HL-60 (cell line): ENCODE results near the gene TSHZ3.

Experiments used
- DNase-seq, 2 experiments: peaks; one replicate each; pipeline ENCODE4 v3.0.0-alpha.2; 2010 to 2020; ENCODE audit warnings: low read depth in 1 of 2, low spot score in 1 of 2
- H3K27ac ChIP-seq: fragments of 250-450 bp; sonication (Bioruptor Pico); replicated peaks from 2 replicates; pipeline ENCODE4 v1.5.1; 2020; ENCODE audit warnings: mild to moderate bottlenecking, moderate library complexity
- H3K27me3 ChIP-seq: fragments of 250-450 bp; sonication (Bioruptor Pico); 2 replicates; pipeline ENCODE4 v1.5.1; 2021; ENCODE audit warnings: mild to moderate bottlenecking, moderate library complexity; ENCODE audit not compliant: insufficient read depth, poor library complexity, severe bottlenecking
- H3K4me3 ChIP-seq: replicated peaks from 2 replicates; pipeline ENCODE4 v1.5.1; 2011; ENCODE audit warnings: mild to moderate bottlenecking, control low read depth, low read length; ENCODE audit not compliant: insufficient read depth
- GABPA ChIP-seq: IDR thresholded peaks from 2 replicates; pipeline ENCODE4 v1.6.1; 2012; ENCODE audit warnings: low read depth
- POLR2AphosphoS5 ChIP-seq: IDR thresholded peaks from 2 replicates; pipeline ENCODE4 v1.6.1; 2012; ENCODE audit warnings: low read depth
- SPI1 ChIP-seq: IDR thresholded peaks from 2 replicates; pipeline ENCODE4 v1.6.1; 2012; ENCODE audit warnings: low read depth, mild to moderate bottlenecking, borderline replicate concordance
- TF ChIP-seq, protein P1 (sequence below): IDR thresholded peaks from one replicate; pipeline ENCODE4 v1.5.1; 2011; ENCODE audit warnings: low read length, control low read depth, inconsistent platforms; ENCODE audit not compliant: insufficient read depth
- TF ChIP-seq, protein P2 (sequence below): IDR thresholded peaks from 2 replicates; pipeline ENCODE4 v1.6.1; 2012; ENCODE audit warnings: low read depth; ENCODE audit not compliant: insufficient replicate concordance

The TSHZ3 gene

DNA sequence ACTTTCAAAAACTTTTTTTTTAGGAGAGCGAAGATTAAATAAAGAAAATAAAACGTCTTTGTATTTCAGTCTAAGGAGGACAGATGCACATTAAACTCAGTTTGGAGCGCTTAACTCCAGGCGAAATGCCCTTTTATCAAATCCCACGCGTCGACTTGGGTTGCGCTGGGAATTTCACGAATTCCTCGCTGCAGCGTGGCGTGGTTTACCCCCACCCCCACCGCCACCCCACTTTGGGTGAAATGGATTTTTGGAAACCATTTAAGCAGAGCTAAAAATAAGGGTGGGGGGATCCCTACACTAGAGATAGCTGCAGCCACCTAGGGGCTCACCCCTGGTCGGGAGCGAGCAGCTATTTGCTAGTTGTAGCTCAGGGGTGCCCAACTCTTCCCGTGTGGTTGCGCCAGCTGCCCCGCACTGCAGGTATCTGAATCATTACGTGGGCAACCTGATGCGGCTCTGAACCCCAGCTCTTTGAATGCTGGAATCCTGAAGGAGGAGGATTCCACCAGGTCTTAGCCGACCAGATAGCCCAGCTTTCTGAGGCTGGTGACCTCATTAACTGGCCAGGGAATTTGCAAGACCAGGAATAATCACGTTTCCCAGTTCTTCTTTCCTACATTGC lies 6.5 kb upstream of the TSHZ3 start:
- H3K27me3 ChIP-seq = peaks cover 53% of the 10 kb centered on the region
- TF ChIP-seq POLR2AphosphoS5 = no peak
- no peak overlapping the region for H3K4me3 ChIP-seq

DNA sequence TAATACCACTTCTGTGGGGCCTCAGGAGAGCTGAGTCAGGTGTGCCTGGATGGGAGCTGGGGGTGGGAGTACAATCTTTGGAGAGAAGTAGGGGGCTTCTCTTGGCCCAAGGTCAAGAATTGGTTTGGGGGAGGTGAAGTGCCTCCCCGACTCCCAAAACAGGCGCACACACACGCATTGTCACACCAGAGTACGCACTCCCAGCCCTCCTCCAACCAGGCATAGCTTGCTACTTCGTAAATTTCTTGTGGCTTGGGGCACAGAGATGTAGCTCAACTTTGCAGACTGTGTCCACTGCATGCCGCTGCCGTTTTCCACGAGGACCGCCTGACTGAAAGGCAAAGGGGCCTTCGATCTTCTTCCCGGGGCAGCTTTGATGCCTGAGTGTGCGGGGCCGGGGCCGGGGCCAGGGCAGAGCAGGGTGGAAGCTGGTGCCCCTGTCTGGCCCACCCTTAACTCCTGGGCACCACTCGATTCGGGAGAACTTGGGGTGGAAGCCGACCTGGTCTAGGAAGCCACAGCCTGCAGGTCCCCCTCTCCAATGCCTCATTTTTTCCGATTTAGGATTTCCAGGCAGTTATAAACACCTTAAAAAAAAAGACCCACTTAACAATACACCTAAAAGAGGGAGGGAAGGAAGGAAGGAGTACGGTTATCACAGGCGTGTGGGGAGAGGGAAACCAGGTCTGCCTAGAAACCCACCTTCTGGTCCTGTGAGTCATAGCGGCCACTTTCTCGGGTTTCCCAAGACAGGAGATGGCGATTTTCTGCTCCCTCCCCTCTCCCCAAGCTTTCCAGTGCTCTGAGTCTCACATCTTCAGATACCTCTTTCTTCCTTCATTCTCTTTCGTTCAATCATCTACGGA lies 5.8 kb upstream of the TSHZ3 start:
- H3K27me3 ChIP-seq = peaks cover 53% of the 10 kb centered on the region
- TF ChIP-seq, protein P1, sequence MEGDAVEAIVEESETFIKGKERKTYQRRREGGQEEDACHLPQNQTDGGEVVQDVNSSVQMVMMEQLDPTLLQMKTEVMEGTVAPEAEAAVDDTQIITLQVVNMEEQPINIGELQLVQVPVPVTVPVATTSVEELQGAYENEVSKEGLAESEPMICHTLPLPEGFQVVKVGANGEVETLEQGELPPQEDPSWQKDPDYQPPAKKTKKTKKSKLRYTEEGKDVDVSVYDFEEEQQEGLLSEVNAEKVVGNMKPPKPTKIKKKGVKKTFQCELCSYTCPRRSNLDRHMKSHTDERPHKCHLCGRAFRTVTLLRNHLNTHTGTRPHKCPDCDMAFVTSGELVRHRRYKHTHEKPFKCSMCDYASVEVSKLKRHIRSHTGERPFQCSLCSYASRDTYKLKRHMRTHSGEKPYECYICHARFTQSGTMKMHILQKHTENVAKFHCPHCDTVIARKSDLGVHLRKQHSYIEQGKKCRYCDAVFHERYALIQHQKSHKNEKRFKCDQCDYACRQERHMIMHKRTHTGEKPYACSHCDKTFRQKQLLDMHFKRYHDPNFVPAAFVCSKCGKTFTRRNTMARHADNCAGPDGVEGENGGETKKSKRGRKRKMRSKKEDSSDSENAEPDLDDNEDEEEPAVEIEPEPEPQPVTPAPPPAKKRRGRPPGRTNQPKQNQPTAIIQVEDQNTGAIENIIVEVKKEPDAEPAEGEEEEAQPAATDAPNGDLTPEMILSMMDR = no peak
- no peak for TF ChIP-seq GABPA
- TF ChIP-seq, protein P2, sequence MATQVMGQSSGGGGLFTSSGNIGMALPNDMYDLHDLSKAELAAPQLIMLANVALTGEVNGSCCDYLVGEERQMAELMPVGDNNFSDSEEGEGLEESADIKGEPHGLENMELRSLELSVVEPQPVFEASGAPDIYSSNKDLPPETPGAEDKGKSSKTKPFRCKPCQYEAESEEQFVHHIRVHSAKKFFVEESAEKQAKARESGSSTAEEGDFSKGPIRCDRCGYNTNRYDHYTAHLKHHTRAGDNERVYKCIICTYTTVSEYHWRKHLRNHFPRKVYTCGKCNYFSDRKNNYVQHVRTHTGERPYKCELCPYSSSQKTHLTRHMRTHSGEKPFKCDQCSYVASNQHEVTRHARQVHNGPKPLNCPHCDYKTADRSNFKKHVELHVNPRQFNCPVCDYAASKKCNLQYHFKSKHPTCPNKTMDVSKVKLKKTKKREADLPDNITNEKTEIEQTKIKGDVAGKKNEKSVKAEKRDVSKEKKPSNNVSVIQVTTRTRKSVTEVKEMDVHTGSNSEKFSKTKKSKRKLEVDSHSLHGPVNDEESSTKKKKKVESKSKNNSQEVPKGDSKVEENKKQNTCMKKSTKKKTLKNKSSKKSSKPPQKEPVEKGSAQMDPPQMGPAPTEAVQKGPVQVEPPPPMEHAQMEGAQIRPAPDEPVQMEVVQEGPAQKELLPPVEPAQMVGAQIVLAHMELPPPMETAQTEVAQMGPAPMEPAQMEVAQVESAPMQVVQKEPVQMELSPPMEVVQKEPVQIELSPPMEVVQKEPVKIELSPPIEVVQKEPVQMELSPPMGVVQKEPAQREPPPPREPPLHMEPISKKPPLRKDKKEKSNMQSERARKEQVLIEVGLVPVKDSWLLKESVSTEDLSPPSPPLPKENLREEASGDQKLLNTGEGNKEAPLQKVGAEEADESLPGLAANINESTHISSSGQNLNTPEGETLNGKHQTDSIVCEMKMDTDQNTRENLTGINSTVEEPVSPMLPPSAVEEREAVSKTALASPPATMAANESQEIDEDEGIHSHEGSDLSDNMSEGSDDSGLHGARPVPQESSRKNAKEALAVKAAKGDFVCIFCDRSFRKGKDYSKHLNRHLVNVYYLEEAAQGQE = no peak
- TF ChIP-seq POLR2AphosphoS5 = no peak
- TF ChIP-seq SPI1 = no peak

More for the DNA sequence above, 6.5 kb upstream of the TSHZ3 start:
- no peak for DNase-seq
- H3K27ac ChIP-seq = no peak overlapping the region

DNA sequence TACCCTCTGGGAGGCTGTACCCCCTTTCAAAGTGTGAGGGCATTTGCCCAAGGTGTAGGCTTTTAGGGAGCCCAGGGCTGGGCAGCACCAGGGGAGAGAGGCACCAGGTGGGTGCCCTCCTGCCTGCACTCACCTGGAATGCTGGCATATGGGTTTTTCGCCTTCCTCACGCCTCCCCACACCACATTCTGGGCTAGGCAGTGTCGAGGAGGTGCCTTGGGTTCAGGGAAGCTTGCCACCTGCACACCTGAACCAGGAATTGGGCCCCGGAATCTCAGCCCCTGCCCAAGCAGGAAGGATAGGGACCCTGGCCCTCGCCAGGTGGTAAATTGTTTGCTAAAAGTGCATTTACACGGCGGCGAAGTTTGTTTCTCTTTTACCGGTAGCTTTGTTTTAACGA lies 5.1 kb upstream of the TSHZ3 start:
- Histone ChIP-seq H3K27me3 (peaks cover 53% of the 10 kb centered on the region), H3K4me3 (no peak overlapping the region), H3K27ac (no peak overlapping the region)
- no peak for DNase-seq
- TF ChIP-seq, protein P2 = no peak
- TF ChIP-seq GABPA (no peak), POLR2AphosphoS5 (no peak), SPI1 (no peak)
- TF ChIP-seq, protein P1 = no peak

More for the DNA sequence above, 5.8 kb upstream of the TSHZ3 start:
- Histone ChIP-seq H3K27ac (no peak overlapping the region), H3K4me3 (no peak overlapping the region)
- DNase-seq = no peak

DNA sequence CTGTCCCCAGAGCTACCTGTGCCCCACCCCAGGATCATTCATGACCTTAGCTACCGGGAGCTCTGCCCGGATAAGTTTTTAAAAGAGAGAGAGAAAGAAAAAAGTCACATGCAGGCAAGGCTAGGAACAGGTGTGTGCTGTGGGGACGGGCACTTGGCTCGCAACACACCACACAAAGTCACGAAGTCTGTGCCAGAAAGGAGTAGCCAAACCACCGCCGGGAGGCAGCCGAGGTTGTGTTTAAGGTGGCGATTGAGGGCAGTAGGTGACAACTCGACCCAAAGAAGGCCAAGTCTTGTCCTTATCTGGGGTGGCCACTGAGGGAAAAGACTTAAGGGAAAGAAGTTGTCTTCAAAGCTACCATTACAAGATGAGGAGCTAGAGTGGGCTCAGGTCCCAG lies 4.6 kb upstream of the TSHZ3 start:
- Histone ChIP-seq H3K27me3 (peaks cover 53% of the 10 kb centered on the region), H3K27ac (no peak overlapping the region), H3K4me3 (no peak overlapping the region)
- DNase-seq = no peak
- TF ChIP-seq SPI1 (no peak), POLR2AphosphoS5 (no peak), GABPA (no peak)
- TF ChIP-seq, protein P1 = no peak
- TF ChIP-seq, protein P2 = no peak
